Subcutaneous adipose tissue (tissue), 4 donors: ENCODE results near the gene TPR. TPM values are rescaled to one million over a fixed set of nuclear protein-coding genes. Genes with fewer than 3 reads are reported as not detected.

Source experiments
- total RNA-seq, 4 donors: library from RNA; depleted of rRNA; stranded (reverse); fragments of >200 nt; gene quantifications; one replicate each; pipeline ENCODE4 v1.1.0, GENCODE V29; 2016
- TF ChIP-seq, protein P1 (sequence below): fragments of 450-650 bp; IDR thresholded peaks from one replicate; pipeline ENCODE4 v1.5.1; 2016; ENCODE audit warnings: low read depth, mild to moderate bottlenecking, control low read depth, antibody characterized with exemption, moderate library complexity

The TPR gene
- total RNA-seq, 4 donors from 2014 or later = 72.6 to 93.6 (median 75.6) TPM

DNA sequence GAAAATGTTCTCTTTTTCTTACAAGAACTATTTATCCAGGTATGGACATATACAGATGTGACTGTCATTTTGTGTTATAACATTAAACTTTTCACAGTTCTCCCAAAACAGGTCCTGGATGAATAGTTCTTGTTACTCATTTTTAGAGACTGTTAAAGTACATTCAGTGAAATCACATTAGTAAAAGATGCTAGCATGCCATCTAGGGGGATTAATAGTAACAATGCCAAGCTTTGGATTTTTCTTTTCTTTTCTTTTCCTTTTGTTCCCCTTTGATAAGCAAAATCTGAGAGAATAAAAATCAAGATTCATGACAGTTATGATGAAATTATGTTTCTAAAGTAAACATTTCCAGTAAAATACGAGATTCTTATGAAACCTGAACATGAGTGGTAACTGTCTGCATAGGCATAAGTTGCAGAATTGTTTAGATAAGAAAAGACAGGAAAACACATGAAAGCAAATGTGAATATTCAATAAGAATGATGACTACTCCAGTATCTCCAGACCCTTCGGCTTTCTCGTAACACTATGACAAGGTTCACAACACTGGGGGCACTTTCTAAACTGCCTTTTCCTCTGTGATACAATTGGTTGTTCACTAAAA is 77.5 kb downstream of the TPR start:
- TF ChIP-seq, protein P1, sequence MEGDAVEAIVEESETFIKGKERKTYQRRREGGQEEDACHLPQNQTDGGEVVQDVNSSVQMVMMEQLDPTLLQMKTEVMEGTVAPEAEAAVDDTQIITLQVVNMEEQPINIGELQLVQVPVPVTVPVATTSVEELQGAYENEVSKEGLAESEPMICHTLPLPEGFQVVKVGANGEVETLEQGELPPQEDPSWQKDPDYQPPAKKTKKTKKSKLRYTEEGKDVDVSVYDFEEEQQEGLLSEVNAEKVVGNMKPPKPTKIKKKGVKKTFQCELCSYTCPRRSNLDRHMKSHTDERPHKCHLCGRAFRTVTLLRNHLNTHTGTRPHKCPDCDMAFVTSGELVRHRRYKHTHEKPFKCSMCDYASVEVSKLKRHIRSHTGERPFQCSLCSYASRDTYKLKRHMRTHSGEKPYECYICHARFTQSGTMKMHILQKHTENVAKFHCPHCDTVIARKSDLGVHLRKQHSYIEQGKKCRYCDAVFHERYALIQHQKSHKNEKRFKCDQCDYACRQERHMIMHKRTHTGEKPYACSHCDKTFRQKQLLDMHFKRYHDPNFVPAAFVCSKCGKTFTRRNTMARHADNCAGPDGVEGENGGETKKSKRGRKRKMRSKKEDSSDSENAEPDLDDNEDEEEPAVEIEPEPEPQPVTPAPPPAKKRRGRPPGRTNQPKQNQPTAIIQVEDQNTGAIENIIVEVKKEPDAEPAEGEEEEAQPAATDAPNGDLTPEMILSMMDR = no peak

DNA sequence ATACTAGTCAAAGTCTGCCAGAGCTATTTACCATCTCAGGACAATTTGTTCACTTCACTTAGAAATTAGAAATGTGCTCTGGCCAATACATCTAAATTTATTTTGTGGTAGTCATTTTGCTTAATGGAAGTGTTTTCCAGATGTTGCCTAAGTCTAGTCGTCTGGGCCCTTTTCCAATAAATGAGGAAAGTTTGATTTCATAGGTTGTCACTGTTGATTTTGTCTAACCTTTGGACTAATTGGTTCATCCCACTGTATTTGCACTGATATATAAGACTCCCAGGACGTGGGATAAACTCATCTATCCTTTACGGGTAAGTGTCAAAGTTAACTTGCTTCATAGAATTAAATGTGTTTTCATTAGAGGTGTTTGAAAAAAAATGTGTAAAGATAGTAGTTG is 79.1 kb downstream of the TPR start, which contains the start of gene PRG4:
PRG4 (plus strand) TSS at position 300 of the 400 bp plus-strand sequence.
- TF ChIP-seq, protein P1 = no peak

DNA sequence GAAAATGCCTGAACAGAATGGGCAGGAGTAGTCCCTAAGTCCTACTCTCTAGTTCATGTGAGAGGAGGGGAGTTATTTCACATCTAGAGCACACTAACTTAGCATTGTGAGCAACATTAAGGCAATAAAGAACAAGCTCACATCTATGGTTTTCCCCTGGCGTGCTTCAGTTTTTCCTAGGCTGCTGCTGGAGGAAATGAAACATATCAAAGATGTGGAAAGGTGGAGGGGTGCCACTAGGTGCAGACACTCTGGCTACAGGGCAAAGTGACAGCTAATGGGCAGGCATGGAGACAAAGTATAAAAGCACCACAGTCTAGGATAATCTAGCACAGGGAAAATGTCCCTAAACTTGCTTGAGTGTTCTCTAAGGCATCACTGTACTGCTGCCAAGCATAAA is 82.2 kb downstream of the TPR start:
- TF ChIP-seq, protein P1 = no peak

DNA sequence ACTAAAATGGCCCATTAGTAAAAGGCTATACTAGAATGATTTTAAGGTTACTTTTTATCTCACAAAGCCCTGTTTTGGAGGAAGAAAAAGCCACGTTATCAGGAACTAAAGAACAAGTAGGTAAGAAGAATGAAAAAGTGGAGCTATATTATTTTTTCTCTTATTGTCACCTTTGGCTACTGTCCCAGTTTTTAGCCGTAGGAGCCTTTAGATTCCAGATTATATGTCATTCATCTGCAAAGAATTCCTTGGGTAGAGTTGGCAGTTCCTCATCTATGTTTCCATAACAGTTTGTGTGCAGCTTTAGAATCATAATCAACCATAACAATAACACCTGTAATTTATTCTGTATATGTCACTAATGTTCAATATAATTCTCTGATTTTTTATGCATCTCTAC is 83.8 kb downstream of the TPR start:
- TF ChIP-seq, protein P1 = no peak

DNA sequence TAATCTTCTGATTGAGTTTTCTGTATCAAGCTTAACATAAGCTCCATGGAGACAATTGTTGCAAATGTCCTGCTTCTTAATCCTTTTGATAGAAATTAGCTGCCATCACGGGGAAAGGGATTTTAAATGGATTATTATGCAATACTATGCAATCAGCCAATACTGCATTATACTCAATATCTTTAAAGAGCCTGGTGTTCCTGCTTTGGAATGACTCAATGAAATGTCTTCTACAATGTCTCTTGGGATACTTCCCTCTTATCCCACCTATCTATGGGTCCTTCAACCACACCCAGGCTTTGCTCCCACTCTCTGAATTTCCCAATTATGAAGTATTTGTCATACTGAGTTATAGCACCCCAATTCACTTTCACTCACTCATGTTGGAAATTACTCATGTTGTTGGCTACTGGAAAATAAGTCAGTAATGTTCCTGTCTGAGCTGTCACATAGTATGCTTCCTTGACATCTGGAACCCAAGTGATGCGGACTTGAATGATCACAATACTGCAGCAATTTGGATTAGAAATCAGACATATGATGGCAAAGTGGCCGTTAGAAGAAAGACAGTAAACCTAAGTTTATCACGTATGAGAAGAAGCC is 85.0 kb downstream of the TPR start:
- TF ChIP-seq, protein P1 = no peak

DNA sequence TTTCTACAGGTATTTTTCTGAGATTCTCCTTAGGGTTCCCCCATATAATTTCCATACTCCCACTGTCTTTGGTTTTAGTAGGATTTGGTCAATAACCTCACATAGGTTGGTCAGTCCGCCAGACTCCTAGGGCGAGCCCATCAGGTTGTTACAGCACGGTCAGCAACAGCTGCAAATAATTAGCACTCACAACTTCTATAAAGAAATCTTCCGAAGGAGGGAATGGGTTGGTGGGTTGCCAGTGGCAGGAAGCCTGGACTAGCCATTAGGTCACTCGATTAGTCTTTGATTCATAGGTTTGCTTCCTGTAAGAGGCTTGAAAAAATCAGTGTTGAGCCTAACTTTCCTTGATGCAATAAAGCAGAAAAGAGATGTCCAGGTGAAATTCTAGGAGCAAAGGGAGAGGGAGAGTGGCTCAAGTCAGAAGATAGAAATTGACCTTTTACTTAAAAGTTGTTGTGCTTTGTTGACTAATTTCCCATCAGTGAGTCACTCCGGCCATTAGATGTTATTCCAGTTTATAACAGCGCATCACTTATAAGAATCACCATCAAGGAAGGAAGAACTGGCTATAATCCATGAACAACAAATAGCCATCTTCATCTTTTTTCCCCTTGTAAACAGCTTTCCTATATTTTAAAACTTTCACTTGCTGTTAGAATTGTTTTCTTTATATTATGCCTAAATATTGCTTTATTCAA is 88.3 kb downstream of the TPR start:
- TF ChIP-seq, protein P1 = no peak

DNA sequence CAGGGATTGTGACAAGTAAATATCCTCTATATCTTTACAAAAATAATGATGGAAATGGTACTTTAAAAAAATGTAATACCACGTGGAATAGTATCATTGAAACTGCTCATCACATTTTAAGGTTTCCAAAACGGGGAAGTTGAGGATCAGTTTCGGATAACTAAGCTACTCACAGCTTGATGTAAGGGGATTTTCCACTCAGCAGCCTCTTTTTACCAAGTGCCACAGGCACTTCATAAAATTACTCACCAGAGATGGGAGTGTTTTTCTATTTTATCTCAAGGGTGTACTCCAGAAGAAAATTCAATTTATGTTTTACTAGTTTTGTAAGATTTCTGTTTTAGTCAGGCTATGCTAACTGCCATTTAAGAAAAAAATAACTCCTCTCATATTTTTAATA is 91.7 kb downstream of the TPR start:
- TF ChIP-seq, protein P1 = no peak
